Gastrocnemius medialis (tissue), 4 donors: ENCODE results near the gene DISC1. TPM values are rescaled to one million over a fixed set of nuclear protein-coding genes. Genes with fewer than 3 reads are reported as not detected.
A peak's percentile ranks its signal among the peaks of the same experiment; 100 is the strongest.

Experiments used
- ATAC-seq, 2 donors: fragments of 150-250 bp; one replicate each; pipeline ENCODE4 v1.9.1; 2016
- DNase-seq, 2 donors: peaks; one replicate each; pipeline ENCODE4 v3.0.0-alpha.2; 2019
- H3K27ac ChIP-seq, 4 donors: fragments of 200-600 bp; sonication (generic); 1 replicate in 1 of 4; 2 replicates in 3 of 4; pipeline ENCODE4 v1.5.1; 2016 to 2018; ENCODE audit warnings: mild to moderate bottlenecking in 2 of 4, moderate library complexity in 1 of 4
- H3K27me3 ChIP-seq, 3 donors: fragments of 200-600 bp; sonication (generic) in 2 of 3; 1 replicate in 1 of 3; 2 replicates in 2 of 3; pipeline versions ENCODE4 v1.5.1 to v1.6.0; 2016 to 2019; ENCODE audit warnings: mild to moderate bottlenecking in 1 of 3, moderate library complexity in 1 of 3
- H3K36me3 ChIP-seq, 2 donors: fragments of 200-600 bp; sonication (generic) in 1 of 2; one replicate each; pipeline ENCODE4 v1.5.1; 2017 to 2018
- H3K4me1 ChIP-seq, 2 donors: fragments of 200-600 bp; sonication (generic) in 1 of 2; one replicate each; pipeline ENCODE4 v1.5.1; 2016 to 2017; ENCODE audit warnings: mild to moderate bottlenecking in 2 of 2
- H3K4me3 ChIP-seq, 4 donors: fragments of 200-600 bp; sonication (generic) in 3 of 4; 1 replicate in 1 of 4; 2 replicates in 3 of 4; pipeline ENCODE4 v1.5.1; 2016 to 2019; ENCODE audit warnings: mild to moderate bottlenecking in 2 of 4
- H3K9me3 ChIP-seq, 3 donors: fragments of 200-600 bp; sonication (generic) in 2 of 3; 1 replicate in 1 of 3; 2 replicates in 2 of 3; pipeline ENCODE4 v1.5.1; 2016 to 2019
- CTCF ChIP-seq, 5 experiments: fragments of 450-650 bp in 3 of 5; fragments of 200-600 bp in 2 of 5; sonication (generic) in 2 of 5; IDR thresholded peaks in 4 of 5; conservative IDR thresholded peaks in 1 of 5; 1 replicate in 4 of 5; 2 replicates in 1 of 5; pipeline ENCODE4 v1.5.1; 2016 to 2019; ENCODE audit warnings: antibody characterized with exemption in 5 of 5, mild to moderate bottlenecking in 3 of 5, moderate library complexity in 3 of 5
- POLR2A ChIP-seq, 2 donors: fragments of 450-650 bp; IDR thresholded peaks; one replicate each; pipeline ENCODE4 v1.6.1; 2017; ENCODE audit warnings: antibody characterized with exemption in 2 of 2, mild to moderate bottlenecking in 2 of 2, moderate library complexity in 2 of 2
- in situ Hi-C, 4 donors: fragments of 200-750 bp; cut with MboI; loops; one replicate each; pipeline versions ENCODE4 v1.15.0 to v1.8.0; 2017; ENCODE audit warnings: low sequenced_read_pairs in 4 of 4
- intact Hi-C: fragments of 100-400 bp; cut with DNase I; formaldehyde crosslinking; loops from one replicate; pipeline ENCODE4 v1.15.1; 2023; ENCODE audit warnings: low total_unique reads
- total RNA-seq, 4 donors: library from RNA; depleted of rRNA; stranded (reverse); fragments of >200 nt; gene quantifications; one replicate each; pipeline versions ENCODE4 v1.1.0 to v1.2.3, GENCODE V29; 2016

Gene DISC1
- total RNA-seq, 4 donors from 2014 or later: 2.3 to 5.8 (median 2.6) TPM

GRCh38 chr1:232011961-232012360 lies 385.4 kb downstream of the DISC1 start:
- Histone ChIP-seq H3K36me3 (no peaks in the 10 kb centered on the region), H3K4me3 (no peak overlapping the region), H3K4me1 (peaks cover 7 to 17% of the 10 kb centered on the region in 2 donors), H3K27me3 (no peaks in the 10 kb centered on the region), H3K27ac (peak overlapping the region in 3 of 4 donors; percentile 38 to 68 (median 58)), H3K9me3 (no peaks in the 10 kb centered on the region)
- intact Hi-C loops (no loop called here), in situ Hi-C loops (no loop called here)
- ATAC-seq (no peak), DNase-seq (no peak)
- TF ChIP-seq POLR2A (IDR thresholded peaks at IDR 0.05) (no peak), CTCF (IDR thresholded peaks at IDR 0.05 in 4 of 5, conservative IDR thresholded peaks at IDR 0.05 in 1 of 5) (no peak)

- Histone ChIP-seq H3K36me3 (no peaks in the 10 kb centered on the region), H3K4me3 (peak overlapping the region in 3 of 4 donors; percentile 6 to 30 (median 27)), H3K4me1 (peaks cover 7 to 17% of the 10 kb centered on the region in 2 donors), H3K27me3 (no peaks in the 10 kb centered on the region), H3K9me3 (no peaks in the 10 kb centered on the region), H3K27ac (peak overlapping the region; percentile 38 to 68 (median 50))
- intact Hi-C loops (no loop called here), in situ Hi-C loops (no loop called here)
- DNase-seq: peak; percentile 14 to 46
- ATAC-seq: peak; percentile 75 to 78
- TF ChIP-seq POLR2A (IDR thresholded peaks at IDR 0.05): no peak
- TF ChIP-seq CTCF (IDR thresholded peaks at IDR 0.05 in 4 of 5, conservative IDR thresholded peaks at IDR 0.05 in 1 of 5): no peak
Measured at GRCh38 chr1:232012773-232013386, 386.3 kb downstream of the DISC1 start.

DNA sequence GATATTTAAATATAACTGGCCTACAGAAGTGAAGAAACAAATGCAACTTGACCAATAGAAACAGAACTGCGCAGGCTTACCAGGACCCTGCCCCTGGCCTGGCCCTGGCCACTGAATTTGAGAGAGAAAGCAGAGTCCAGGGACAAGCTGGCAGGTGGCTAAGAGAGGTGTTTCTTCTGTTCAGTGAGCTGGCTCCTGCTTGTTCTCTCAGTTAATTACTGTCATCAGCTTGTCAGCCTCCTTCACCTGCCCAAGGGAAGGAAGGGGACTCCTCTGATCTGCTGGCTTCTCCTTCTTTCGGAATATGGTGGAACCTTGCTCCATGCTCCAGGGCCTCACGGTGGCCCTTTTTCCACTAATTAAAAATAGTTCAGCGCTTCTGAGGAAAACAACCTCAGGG lies 388.4 kb downstream of the DISC1 start:
- TF ChIP-seq POLR2A (IDR thresholded peaks at IDR 0.05) (no peak), CTCF (IDR thresholded peaks at IDR 0.05 in 4 of 5, conservative IDR thresholded peaks at IDR 0.05 in 1 of 5) (no peak)
- Histone ChIP-seq H3K4me1 (peaks cover 7 to 17% of the 10 kb centered on the region in 2 donors), H3K36me3 (no peaks in the 10 kb centered on the region), H3K4me3 (no peak overlapping the region), H3K9me3 (no peaks in the 10 kb centered on the region), H3K27me3 (no peaks in the 10 kb centered on the region), H3K27ac (no peak overlapping the region)
- intact Hi-C loops: no loop called here
- ATAC-seq (no peak), DNase-seq (no peak)
- in situ Hi-C loops: no loop called here

DNA sequence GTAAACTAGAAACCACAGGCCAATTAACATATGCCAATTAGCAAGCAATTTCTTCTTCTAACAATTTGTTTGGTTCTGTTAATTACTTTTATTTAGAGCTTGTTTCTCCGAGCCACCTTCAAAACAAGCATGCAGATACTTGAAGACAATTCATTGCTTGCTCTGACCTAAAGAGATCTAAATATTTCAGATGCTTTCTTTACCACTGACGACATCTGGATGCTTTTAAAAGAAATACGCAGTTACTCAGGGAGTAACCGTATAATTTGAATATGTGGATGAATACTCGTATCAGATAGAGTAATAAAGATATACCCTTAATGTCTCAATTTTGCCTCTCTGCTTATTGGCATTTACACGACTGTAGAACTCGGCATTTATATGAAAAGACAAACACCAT lies 390.0 kb downstream of the DISC1 start:
- Histone ChIP-seq H3K36me3 (no peaks in the 10 kb centered on the region), H3K27ac (no peak overlapping the region), H3K9me3 (no peaks in the 10 kb centered on the region), H3K4me1 (peaks cover 7 to 17% of the 10 kb centered on the region in 2 donors), H3K4me3 (no peak overlapping the region), H3K27me3 (no peaks in the 10 kb centered on the region)
- DNase-seq (no peak), ATAC-seq (no peak)
- intact Hi-C loops (no loop called here), in situ Hi-C loops (no loop called here)
- TF ChIP-seq CTCF (IDR thresholded peaks at IDR 0.05 in 4 of 5, conservative IDR thresholded peaks at IDR 0.05 in 1 of 5) (no peak), POLR2A (IDR thresholded peaks at IDR 0.05) (no peak)

DNA sequence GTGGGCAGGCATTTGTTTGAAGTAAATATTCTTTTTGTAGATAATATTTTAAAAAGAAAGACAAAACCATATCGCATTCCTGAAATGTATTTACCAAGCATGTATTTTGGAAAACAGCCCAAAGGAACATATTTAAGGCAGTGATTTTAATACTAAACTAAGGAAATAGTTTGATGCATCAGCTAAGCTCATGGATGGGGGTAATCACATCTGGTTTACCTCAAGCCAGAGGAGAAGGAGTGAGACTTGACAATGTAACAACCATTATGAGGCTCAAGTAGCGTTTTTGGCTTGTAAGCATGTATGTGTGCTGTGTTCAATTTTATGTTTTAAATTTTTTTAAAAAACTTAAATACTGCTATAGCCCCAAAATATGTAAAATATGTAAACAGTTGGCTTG lies 390.5 kb downstream of the DISC1 start:
- H3K9me3 ChIP-seq: no peaks in the 10 kb centered on the region
- DNase-seq (no peak), ATAC-seq (no peak)
- H3K36me3 ChIP-seq: no peaks in the 10 kb centered on the region
- H3K27ac ChIP-seq: no peak overlapping the region
- H3K4me3 ChIP-seq: no peak overlapping the region
- TF ChIP-seq POLR2A (IDR thresholded peaks at IDR 0.05) (no peak), CTCF (IDR thresholded peaks at IDR 0.05 in 4 of 5, conservative IDR thresholded peaks at IDR 0.05 in 1 of 5) (no peak)
- in situ Hi-C loops (no loop called here), intact Hi-C loops (no loop called here)
- H3K27me3 ChIP-seq: no peaks in the 10 kb centered on the region
- H3K4me1 ChIP-seq: peaks cover 7 to 15% of the 10 kb centered on the region in 2 donors
